ENCODE measurements around the gene EPHA3.

GRCh38 chr3:89440386-89440785 is 333.0 kb downstream of the EPHA3 start:
- TF ChIP-seq CTCF (IDR thresholded peaks at IDR 0.05) (no peak), POLR2A (IDR thresholded peaks at IDR 0.05) (no peak)
